AG04449 (cell line): Measurements from ENCODE around the gene PTPRO.

Source experiments
- CTCF ChIA-PET: fragments of 350-600 bp; formaldehyde crosslinking; extraction: SDS; loops from one replicate; lab custom pipeline; 2021; ENCODE audit warnings: antibody characterized with exemption; lab: Yijun Ruan, JAX
- POLR2A ChIA-PET: fragments of 400-600, 350-600 bp; formaldehyde crosslinking; extraction: SDS; loops from one replicate; lab custom pipeline; 2020; ENCODE audit warnings: antibody characterized with exemption, inconsistent platforms; lab: Yijun Ruan, JAX
- DNase-seq: peaks from one replicate; pipeline ENCODE4 v3.0.0-alpha.2; 2010; ENCODE audit warnings: low read depth, low spot score
- H3K4me3 ChIP-seq: 2 replicates; pipeline ENCODE4 v1.5.1; 2011; ENCODE audit warnings: low read depth, mild to moderate bottlenecking, control low read depth, low read length
- TF ChIP-seq, protein P1 (sequence below): IDR thresholded peaks from one replicate; pipeline ENCODE4 v1.5.1; 2011; ENCODE audit warnings: mild to moderate bottlenecking, moderate library complexity, low read length, control low read depth, inconsistent platforms; ENCODE audit not compliant: insufficient read depth; ENCODE audit errors: missing control alignments

PTPRO gene

DNA sequence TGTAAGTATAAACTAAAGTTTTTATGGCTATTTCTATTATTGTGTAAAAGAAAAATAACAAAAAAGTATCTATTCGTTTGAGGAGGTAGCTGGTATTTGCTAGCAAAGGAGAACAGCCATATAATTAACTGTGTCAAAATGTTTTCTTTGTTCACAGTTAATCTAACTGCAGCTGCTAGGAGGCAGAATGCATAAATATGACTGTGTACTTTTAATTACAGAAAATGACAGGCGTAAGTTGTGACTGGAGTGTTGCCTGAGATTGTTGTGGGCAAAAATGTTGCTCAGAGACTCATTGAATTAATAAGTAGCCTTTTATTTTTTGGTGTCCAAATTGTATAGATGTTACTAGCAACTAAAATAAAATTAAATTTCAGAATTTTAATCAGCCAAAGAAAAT is 33.5 kb downstream of the PTPRO start:
- no peak for DNase-seq
- ChIA-PET POLR2A (no interaction called here), CTCF (no interaction called here)
- no peak overlapping the region for H3K4me3 ChIP-seq
- TF ChIP-seq, protein P1, sequence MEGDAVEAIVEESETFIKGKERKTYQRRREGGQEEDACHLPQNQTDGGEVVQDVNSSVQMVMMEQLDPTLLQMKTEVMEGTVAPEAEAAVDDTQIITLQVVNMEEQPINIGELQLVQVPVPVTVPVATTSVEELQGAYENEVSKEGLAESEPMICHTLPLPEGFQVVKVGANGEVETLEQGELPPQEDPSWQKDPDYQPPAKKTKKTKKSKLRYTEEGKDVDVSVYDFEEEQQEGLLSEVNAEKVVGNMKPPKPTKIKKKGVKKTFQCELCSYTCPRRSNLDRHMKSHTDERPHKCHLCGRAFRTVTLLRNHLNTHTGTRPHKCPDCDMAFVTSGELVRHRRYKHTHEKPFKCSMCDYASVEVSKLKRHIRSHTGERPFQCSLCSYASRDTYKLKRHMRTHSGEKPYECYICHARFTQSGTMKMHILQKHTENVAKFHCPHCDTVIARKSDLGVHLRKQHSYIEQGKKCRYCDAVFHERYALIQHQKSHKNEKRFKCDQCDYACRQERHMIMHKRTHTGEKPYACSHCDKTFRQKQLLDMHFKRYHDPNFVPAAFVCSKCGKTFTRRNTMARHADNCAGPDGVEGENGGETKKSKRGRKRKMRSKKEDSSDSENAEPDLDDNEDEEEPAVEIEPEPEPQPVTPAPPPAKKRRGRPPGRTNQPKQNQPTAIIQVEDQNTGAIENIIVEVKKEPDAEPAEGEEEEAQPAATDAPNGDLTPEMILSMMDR: no peak

DNA sequence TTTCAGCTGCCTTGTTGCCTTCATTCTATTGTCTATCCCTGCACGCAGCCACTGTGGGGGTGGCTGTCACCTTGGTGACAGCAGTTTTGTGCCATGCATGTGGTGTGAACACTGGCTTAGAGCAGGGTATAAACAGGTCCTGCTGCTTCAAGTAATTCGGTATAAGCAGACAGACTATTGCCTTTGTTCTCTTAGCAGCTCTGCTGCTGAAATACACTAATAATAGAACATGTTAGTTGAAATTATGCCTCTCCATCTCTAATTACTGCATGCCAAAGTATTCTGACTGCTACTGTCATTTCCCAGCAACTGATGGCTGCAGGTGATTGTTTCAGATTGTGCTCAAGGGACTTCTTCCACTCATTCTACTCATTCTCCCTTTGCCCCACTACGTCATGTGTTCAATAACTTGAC is 34.6 kb downstream of the PTPRO start:
- ChIA-PET CTCF (no interaction called here), POLR2A (no interaction called here)
- DNase-seq: no peak
- TF ChIP-seq, protein P1: no peak
- H3K4me3 ChIP-seq: no peak overlapping the region

DNA sequence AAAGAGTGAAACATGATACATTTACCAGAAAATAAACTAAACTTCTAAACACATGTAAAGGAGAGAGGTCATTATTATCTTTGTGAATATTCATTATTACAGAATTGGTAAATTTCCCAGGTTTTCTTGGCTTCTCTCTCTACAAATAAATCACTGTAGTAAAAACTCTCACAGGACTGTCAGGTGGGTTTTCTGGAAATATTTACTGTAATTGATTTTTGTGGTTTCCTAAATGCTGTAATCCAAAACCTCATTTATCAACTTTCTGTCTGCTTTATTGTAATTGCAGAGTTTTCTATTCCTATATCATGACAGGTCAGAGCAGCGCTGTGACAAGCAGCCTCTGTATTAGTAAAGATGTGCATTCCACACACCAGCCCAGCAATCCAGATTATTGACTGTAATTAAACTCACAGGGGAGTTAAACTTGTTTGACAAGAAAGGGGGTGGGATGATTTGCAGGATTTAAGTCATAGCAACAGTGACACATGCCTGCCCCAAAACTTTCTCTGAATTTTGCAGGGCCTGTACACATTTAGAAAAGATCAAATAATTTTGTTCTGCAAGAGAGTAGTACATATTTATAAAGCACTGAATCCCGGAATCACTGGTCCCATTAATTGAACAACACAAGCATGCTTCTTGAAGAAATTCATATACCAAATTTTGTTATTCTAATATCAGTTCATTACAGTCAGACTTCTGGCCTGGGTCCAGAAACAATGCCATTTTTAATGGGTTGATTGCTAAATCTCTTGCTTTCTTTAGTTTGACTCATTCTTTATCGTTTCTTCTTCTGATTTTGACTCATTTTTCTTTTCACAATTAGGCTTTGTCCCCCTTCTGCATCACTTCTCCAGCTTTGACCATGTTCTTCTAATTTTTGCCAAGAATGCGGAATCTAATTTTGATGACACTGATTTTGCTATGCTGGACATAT is 42.2 kb downstream of the PTPRO start:
- TF ChIP-seq, protein P1: no peak
- H3K4me3 ChIP-seq: no peak overlapping the region
- CTCF ChIA-PET: no interaction called here

DNA sequence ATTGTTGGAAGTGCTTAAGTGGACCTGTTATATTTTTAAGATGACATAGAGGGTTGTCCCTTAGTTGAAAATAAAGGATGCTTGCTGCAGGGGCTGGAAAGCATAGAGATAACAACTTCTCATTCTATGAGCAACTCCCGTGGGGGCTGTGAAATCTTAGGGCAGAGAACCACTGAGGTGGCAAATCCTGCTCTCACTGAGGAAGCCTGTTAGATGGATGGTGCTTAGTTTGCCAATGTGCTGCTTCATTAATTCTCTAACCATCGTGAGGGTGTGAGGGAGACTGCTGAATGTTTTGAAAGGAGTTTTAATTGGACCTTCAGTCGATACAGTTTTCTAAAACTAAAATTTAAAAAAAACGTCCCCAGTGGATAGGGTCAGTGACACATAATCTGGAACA is 46.5 kb downstream of the PTPRO start:
- CTCF ChIA-PET: no interaction called here
- H3K4me3 ChIP-seq: no peak overlapping the region
- TF ChIP-seq, protein P1: no peak
- no peak for DNase-seq
- POLR2A ChIA-PET: no interaction called here

More for the DNA sequence above, 42.2 kb downstream of the PTPRO start:
- POLR2A ChIA-PET: no interaction called here
- no peak for DNase-seq

DNA sequence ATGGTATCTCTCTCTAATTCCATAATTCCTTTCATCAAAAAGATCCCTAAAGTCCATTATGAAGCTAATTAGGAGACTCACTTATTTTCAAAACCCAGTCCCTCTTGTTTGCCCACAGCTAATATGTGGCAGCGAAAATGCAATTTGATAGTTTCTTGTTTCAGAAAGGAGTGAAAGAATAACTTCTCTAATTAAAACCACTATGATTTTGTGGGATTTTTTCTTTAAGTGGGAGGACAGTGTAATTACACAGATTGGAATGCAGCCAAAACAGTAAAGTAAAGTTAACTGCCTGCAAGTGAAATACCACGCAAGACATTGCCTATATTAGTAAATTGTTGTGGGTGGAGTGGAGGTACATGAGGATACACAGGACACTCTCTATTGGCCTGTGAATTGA is 50.0 kb downstream of the PTPRO start:
- ChIA-PET CTCF (no interaction called here), POLR2A (no interaction called here)
- DNase-seq: no peak
- TF ChIP-seq, protein P1: no peak
- no peak overlapping the region for H3K4me3 ChIP-seq

DNA sequence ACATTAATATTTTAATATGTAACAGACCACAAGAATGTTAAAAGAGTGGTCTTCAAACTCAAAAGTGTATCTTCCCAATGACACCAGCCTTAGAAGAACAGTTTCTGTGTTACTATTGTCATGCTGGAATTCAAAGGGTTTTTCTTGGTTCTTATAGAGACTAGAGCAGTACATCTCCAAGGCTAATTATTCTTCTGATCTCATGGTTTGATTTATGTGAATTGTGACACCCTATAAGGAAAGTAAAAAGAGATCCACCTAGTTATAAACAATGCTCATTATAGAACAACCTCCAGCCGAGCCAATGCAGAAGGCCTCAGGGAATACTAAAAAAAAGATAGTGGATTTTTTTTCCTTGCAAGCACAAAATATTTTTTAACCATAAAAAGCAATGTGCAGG is 65.5 kb downstream of the PTPRO start:
- TF ChIP-seq, protein P1: no peak
- POLR2A ChIA-PET: no interaction called here
- CTCF ChIA-PET: no interaction called here
- no peak overlapping the region for H3K4me3 ChIP-seq
- DNase-seq: no peak
